ENCODE measurements around the gene SLIT3.
"Not testable (repeated sequence)": the region's sequence is repeated elsewhere in the genome, so short reads cannot be mapped to it uniquely, and the experiment has no call there.

The SLIT3 gene

DNA sequence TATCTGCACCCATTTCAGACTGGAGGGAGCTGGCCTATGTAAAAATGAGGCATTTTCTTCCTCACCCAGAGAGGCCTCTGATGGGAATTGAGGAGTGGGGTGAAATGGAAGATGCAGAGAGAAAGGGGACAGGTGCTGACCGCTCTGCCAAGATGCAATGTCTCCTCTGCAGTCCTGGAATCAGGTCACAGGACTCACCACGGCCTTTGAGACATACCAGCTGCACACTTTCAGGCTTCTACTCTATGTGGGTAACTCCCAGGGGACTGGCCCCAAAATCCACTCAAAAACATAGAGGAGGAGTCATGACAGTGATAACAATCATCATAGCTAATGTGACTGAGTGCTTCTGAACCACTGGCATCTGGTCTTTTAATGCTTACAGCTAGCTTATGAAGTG is 558.6 kb downstream of the SLIT3 start:
- not testable (repeated sequence) for DNase-seq (ENCODE audit: low read depth in 3 of 3)

DNA sequence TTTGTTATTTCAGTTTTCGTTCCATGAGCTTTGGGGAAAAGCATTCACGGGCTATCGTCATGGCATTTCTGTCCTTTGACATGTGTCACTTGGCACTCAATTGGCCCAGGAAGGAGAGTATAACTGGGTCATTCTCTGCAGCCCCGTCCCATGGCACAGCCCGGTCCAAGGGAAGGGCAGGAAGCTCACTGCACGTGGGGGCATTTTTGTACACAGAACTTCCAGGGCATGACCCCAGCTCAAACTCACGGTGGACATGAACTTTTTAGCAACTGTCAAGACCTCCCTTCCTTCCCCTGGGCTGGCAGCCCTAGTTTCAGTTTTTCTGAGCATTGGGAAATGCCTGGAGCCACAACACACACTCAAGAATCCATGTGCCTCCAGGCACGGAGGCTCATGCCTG is 560.1 kb downstream of the SLIT3 start:
- DNase-seq (ENCODE audit: low read depth in 3 of 3), result no peak

DNA sequence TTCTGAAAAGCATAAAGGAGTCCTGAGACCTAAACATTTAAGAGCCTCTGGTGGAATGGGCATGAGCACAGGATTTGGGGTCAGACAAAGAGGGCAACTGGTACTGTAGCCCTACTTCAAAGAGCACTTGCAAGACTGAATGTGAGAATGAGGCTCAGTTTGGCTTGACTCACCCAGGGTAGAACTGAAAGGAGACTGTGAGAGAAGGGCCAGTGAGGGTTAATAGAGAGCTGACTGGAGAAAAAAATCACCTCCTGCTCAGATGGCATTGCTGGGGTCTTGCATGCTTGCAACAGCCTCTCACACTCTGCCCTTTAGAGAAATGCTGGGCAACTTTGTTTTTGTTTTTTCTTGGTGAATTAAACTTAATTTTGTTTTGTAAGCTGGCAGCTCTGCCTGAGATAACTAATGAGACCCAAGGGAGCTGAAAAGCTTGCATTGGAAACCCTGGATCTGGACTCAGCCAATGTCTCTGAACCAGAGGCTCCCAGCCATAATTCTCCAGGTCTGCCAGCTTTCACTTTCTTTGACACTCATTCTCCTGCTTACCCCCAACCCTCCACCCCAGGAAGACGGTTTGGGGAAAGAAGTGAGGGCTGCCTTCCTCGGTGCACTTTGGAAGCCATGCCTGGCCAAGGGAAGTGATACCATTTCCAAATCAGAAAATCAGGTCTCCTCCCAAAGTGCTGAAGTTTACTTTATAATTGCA is 560.7 kb downstream of the SLIT3 start:
- DNase-seq (ENCODE audit: low read depth in 3 of 3), result no peak

DNA sequence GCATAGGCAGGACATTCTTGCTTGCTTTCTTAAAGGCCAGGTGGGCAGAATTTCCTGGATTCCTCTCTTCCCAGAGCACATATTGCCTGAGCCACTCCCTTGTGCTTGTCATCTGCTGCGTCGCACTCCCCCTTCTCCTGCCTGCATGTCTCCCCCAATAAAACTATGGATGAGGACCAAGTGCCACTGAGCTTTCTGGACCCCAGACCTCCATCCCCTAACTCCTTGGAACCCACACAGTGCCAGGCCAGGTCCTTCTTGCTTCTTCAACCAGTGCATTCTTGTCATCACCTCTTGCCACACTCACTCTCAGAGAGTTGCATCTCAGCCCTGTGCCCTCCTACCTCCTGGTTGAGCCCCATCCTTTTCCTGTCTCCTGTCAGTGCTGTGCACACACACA is 563.9 kb downstream of the SLIT3 start:
- no peak for DNase-seq (ENCODE audit: low read depth in 3 of 3)

DNA sequence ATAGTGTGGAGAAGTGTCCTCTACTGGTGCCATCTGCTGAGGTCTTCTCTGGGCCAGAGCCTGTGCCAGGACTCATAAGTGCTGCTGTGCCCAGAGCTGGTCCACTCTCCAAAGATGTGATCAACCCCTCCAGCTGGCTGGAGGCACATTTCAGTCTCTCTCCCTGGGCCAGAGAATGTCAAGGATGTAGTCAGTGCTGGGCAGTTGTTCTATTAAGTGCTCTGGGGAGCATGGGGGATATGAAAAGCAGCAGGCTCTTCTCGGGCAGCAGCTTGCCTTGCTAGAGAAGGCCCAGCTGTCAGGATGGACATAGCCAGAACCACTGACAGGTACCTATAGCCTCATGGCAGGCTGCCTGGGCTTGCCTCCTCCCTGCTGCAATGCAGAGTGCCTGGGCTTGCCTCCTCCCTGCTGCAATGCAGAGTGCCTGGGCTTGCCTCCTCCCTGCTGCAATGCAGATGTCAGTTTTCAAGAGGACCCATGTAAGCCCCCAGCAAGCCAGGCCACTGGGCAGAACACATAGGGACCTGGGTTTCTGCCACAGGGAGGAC is 564.6 kb downstream of the SLIT3 start:
- no peak for DNase-seq (ENCODE audit: low read depth in 3 of 3)

DNA sequence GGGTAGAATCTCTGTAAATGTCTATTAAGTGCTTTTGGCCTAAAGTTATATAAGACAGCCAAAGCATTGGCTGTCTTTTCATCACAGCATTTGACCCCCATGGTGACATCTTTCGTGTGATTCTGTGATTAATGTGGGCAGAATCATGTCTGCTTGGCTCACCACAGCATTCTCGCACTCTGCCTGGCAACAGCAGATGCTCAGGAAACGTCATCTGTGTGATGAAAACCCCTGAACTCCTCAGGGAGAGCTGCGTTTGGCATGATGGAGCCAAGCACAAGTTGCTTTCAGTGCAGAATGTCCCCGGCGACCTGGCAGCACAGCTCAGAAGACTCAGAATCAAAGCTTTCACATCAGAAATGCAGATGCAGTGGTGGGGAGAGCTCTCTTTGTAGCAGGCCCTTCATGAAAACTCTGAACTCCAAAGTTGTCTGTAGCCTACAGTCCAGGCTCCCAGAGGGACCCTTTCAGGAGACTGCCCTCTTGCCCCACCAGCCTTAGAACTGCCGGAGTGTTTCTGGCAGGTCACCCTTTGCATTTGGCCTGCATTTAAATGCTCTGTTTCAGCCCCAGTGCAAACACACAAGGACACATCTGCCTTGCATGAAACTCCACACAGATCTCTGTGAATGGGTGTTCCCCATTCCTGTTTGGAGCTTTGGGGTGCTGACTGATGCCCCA is 566.2 kb downstream of the SLIT3 start:
- DNase-seq (ENCODE audit: low read depth in 3 of 3), result no peak

DNA sequence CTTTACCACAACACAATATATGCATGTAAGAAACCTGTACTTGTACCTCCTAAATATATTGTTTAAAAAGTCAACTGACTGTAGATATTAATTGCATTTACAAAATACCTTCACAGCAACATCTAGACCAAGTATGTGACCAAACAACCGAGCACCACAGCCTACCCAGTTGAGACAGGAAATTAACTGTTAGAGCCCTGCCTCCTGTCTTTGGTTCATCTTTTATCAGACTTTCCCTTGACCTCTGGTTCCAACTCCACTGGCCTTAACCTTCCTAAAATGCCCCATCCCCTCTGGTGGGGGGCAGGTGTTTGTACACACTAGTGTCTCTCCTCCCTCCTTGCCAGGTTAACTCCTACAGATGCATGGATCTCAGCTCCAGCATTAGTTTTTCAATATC is 566.8 kb downstream of the SLIT3 start:
- no peak for DNase-seq (ENCODE audit: low read depth in 3 of 3)

DNA sequence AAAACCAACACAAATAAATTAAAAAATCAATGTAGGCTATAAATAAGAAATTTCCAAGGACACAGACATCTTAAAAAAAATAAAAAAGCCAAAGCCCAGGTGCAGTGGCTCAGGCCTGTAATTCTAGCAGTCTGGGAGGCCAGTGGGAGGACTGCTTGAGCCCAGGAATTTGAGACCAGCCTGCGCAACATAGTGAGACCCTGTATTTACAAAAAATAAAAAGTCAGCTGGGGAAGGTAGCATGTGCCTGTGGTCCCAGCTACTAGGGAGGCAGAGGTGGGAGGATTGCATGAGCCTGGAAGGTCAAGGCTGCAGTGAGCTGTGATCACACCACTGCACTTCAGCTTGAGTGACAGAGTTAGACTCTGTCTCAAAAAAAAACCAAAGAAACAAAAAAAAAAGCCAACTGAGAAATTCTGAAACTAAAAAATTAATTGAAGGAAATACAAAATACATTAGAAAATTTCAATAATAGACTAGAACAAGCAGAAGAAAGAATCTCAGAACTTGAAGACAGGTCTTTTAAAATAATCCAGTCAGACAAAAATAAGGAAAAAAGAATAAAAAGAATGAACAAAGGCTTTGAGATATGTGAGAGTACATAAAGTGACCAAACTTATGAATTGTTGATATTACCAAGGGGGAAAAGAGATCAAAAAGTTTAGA is 572.3 kb downstream of the SLIT3 start:
- DNase-seq (ENCODE audit: low read depth in 3 of 3), result no peak

DNA sequence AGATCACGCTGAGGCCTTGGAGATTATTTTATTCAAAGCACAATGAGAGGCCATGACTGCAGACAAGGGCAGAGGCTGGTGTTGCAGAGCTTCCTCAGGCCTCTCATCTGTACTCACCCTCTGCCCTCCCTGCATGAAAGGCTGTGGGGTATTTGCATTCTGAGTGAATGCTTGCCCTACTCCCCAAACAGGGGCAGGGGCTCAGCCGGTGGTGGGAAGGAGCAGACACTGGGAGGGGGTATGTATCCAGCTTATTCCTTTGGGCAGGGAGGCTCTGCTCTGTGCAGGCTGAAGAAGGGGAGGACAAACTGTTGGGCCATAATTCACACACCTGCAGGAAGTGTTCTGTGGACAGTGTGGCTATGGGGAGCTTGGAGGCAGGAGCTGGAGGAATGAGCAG is 573.4 kb downstream of the SLIT3 start:
- DNase-seq (ENCODE audit: low read depth in 3 of 3), result no peak

DNA sequence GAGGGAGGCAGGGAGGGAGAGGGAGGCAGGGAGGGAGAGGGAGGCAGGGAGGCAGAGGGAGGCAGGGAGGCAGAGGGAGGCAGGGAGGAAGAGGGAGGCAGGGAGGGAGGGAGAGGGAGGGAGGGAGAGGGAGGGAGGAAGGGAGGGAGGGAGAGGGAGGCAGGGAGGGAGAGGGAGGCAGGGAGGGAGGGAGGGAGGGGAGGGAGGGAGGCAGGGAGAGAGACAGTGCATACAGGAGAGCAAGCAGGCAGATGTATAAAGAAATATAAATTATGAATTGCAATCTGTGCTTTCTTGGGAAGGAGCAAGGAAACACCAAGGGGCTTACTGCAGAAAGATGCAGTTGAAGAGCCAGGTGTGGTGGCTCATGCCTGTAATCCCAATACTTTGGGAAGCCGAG is 574.6 kb downstream of the SLIT3 start:
- no peak for DNase-seq (ENCODE audit: low read depth in 3 of 3)

DNA sequence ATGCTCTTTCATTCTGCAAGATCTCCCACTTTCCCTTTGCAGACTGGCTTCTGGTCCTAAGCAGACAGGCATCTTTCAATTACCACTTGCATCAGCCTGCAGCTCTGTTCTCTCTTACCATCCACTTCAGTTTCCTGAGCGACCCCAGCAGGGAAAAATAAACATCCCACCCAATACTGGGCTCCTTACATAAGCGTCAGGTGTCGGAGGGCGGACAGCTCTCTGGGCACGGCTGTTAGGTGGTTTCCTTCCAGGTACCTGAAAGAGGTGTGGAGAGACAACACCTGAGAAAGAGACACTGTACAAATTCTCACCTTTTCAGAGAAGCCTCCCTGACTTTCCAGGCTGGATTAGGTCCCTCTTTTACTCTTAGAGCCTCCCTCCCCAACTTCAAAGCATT is 576.7 kb downstream of the SLIT3 start:
- DNase-seq (ENCODE audit: low read depth in 3 of 3), result no peak

DNA sequence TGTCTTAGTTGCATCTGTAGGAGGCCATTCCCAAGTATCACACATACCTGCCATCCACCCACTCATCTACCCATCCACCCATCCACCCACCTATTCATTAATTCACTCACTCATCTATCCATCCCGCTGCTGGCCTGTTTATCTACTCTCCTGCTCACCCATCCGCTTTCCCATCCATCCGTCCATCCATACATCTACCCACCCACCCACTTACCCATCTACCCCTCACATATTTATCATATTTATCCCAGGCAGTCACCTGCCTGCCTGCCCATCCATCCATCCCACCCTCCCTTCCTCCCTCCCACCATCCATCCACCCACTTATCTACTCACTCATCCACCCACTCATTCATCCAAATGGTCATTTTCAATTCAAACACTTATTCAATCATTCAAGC is 577.9 kb downstream of the SLIT3 start:
- DNase-seq (ENCODE audit: low read depth in 3 of 3), result no peak

DNA sequence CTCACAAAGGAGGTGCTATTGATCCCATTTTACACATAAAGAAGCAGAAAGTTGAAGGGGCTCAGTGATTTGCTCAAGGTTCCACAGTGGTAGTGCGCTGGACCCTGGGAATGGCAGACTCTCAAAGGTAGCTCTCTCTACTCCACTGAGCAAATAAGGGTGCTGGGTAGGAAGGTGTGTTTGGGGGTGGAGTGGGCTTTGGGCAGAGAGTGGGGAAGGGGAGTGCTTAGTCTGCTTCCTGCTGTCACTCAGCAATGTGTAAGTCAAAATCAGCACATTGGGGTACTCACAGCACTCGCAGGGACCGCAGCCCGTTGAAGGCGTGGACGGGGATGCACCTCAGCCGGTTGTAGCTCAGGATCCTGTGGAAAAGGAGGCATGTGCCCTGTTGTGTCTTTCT is 579.0 kb downstream of the SLIT3 start:
- no peak for DNase-seq (ENCODE audit: low read depth in 3 of 3)

DNA sequence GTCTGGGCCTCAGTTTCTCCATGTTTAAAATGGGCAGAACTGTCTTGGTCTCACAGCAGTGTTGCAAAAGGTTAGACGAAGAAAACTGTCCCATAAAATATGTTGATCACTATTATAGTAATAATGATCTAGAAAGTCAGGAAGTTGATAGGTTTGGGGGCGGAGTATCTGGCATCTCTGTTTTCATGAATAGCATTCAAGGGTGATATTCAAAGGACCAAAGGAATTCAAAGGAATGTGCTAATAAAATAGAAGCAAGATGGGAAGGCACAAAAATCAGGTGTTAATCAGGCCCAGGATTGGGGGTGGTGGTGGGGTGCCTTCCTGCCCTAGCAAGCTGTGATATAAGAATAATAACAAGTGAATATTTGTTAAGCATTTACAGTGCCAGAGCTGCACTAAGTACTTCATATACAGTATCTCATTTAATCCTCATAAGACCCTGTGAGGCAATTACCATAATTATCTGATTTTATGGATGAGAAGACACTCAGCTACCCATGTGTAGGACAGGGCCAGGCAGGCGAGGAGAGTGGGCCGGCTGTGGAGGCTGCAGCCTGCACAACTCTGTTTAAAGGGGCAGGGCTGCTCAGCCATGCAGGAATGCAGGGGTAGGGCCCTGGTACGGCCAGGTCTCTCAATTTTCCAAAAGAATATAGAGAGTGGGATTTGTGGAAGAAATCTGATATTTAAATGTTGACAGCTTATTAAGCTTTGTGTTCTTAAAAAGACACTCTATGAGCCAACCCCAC is 579.8 kb downstream of the SLIT3 start:
- DNase-seq (ENCODE audit: low read depth in 3 of 3), result no peak

DNA sequence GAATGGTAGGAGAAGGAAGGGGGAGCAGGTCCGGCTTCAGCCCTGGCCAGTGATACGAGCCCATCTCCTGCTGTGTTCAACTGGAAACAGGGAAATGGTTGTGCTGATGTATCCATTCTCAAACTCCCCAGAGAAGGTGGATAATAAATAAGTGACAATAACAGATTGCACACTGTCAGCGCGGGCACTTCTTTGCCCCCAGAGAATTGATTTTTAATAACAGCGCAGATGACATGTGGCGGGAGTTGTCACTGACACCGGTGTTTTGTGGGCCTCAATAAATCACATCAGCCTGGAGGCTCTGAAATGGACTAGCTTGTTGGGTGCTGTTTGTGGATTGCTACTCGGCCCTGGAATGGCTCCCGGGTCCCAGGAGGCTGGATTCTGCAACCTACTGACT is 580.4 kb downstream of the SLIT3 start:
- DNase-seq (ENCODE audit: low read depth in 3 of 3), result no peak

DNA sequence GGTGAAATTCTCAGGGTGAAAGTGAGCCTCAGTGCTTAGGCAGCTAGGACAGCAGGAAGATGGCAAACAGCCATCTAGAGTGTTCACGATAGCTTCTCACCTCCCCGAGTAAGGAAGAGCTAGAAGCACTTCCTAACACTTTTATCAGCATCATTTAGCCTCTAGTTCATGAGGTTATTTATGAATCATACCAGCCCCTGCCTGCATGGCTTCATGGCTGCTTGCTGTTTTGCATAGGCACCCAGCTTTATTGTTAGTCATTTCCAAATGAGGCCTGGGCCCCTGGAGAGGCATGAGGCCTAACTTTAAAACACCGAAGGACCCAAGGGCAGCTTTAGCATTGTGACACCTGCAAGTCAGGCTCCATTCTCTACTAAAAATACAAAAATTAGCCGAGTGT is 586.9 kb downstream of the SLIT3 start:
- no peak for DNase-seq (ENCODE audit: low read depth in 3 of 3)

DNA sequence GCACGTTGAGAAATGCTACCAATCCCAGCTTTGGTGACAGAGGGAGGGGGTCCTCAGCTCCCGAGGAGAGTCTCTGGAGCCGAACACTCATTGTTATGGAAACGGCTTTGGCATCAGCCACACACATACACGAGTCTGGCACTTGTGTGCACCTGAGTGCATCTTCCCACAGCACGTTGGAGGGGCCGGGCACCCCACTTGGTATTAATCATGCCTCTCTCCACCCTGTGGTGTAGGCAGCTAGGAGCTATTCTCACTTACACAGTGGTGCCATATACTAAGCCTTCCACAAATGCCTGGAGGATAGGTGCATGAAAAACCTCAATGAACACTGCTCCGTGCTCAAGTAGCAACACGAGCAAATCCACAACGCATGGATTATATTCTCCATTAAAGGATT is 587.9 kb downstream of the SLIT3 start:
- DNase-seq (ENCODE audit: low read depth in 3 of 3), result no peak

DNA sequence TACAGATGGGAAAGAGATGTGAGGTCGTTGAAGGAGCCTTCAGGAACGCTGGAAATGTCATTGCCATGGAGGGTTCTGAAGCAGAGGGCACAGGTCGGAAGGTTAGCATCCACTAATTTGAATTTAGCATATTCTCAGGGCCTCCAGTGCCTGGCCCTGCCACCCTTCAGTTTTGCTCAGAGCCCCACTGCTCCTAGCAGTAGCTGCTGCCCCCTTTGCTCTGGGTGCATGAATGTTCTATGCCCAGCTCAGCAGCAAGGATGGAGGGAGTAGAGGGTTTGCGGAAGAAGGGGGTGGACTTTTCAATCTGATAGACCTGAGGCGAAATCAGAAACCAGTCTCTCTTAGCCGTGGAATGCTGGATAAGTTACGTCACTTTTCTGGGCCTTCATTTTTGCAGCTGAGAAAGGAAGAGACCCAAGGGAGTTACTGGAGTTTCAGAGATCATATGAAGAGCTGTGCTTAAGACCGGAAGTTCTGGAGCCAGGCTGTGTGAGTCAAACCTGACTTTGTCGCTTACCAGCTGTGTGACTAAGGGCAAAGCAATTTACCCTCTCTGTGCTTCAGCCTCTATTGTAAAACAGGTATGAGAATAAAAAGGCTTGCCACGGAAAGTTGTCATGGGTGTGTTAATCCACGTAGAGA is 588.5 kb downstream of the SLIT3 start:
- no peak for DNase-seq (ENCODE audit: low read depth in 3 of 3)

DNA sequence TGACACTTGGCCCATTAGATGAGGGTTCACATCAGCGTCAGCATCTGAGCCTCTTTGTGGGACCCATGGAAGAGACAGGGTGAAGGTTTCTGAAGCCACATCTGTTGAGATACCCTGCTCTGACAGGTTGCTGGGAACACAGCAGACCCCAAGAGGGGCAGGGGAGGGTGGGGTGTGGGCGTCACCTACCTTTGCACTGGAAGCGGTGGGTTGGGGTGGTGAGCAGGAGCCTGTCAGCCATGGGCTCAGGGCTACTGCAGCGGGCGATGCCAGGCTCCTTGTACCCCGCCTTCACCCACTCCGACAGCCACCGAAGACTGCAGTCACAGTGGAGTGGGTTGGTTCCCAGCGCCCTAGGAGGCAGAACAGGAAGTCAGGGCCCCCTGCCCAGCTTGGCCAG is 590.2 kb downstream of the SLIT3 start:
- no peak for DNase-seq (ENCODE audit: low read depth in 3 of 3)

DNA sequence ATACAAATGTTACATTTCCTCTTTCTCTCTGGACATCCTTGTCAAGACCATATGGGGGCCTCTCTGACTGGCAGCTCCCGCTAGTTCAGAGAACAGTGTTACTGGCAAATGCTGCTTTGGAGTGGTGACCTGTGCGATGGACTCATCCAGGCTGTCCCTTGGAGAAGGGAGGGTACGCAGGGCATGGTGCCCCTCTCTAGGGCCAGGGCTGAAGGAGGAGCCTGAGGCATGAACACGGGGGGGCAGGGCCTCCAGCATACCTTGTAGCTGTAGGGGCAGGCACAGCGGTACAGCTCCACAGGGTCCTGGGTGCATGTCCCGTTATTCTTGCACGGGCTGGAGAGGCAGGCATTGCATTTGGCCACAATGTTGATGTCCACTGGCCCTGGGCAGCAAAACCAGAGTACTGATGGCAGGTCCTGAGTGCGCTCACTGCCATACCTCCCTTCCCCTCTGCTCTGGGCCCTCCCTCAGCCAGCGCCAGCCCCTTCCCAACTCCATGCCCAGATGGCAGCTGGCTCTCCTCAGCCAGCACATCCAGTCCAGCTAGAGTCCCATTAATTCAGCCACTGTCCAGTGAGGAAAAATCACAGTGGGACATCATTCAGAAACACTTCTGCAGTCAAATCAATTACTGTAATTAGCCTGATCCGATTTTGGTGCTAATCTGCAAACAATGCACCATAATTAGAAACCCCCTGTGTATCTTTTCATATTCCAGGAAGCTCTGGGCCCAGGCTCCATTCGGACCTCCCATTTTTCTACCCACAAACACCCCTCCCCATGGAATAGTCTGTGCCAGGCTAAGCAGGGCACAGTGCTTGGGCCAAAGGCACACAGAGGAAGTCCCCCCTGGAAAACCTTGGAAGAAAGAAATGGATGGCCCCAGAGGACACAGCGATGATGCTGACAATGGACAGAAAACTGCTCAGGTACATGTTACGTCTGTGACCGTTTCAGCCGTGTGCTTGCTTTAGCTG is 592.9 kb downstream of the SLIT3 start:
- DNase-seq (ENCODE audit: low read depth in 3 of 3), result no peak

All from stimulated activated CD4-positive, alpha-beta T cell treated with anti-CD3 and anti-CD28 coated beads, TNF-alpha, amount 100 ng/mL, for 4 hours (primary cell).